ENCODE measurements around the gene MRPL21.
A peak's percentile ranks its signal among the peaks of the same experiment; 100 is the strongest.
"Not testable (repeated sequence)": the region's sequence is repeated elsewhere in the genome, so short reads cannot be mapped to it uniquely, and the experiment has no call there.

Gene MRPL21

DNA sequence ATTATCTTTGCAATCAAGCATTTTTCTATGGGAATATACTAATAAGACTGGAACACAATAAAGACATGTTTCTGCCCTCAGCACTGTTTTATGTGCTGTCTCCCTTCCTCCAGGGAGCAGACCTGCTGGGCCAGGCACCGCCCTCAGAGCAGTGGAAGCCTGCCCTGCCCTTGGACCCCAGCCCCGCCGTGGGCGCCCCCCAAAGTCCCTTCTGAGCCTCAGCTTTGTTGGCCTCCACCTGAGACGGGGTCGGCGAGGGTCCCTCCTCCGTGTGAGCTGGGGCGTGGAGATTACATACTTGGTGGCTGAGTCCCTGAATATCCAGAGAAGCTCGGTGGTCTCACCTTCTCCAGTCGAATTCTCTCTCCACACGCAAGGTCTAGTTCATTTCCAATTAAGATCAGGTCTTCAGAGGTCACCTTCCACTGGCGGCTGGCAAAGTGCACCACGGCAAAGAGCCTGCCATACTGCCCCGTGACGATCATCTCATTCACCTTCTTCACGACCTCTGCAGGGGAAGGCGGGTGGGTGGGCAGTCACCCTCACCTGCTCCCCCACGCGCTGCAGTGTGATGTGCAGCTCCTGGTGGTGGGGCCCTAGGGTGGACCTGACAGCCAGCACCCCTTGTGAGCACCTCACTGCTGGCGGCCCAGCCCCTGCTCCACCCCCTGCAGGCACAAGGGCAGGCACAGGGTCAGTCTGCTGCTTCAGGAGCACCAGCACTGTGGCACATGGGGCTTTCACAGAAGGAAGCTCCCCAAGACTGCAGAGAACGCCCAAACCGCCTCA lies 7.3 kb downstream of the MRPL21 start:
- H3K4me3 ChIP-seq (ENCODE audit: low read depth, low read length): no peak overlapping the region
- TF ChIP-seq, protein P1, sequence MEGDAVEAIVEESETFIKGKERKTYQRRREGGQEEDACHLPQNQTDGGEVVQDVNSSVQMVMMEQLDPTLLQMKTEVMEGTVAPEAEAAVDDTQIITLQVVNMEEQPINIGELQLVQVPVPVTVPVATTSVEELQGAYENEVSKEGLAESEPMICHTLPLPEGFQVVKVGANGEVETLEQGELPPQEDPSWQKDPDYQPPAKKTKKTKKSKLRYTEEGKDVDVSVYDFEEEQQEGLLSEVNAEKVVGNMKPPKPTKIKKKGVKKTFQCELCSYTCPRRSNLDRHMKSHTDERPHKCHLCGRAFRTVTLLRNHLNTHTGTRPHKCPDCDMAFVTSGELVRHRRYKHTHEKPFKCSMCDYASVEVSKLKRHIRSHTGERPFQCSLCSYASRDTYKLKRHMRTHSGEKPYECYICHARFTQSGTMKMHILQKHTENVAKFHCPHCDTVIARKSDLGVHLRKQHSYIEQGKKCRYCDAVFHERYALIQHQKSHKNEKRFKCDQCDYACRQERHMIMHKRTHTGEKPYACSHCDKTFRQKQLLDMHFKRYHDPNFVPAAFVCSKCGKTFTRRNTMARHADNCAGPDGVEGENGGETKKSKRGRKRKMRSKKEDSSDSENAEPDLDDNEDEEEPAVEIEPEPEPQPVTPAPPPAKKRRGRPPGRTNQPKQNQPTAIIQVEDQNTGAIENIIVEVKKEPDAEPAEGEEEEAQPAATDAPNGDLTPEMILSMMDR (IDR thresholded peaks at IDR 0.05; ENCODE audit: borderline replicate concordance, insufficient read depth, low read depth, low read length): no peak

DNA sequence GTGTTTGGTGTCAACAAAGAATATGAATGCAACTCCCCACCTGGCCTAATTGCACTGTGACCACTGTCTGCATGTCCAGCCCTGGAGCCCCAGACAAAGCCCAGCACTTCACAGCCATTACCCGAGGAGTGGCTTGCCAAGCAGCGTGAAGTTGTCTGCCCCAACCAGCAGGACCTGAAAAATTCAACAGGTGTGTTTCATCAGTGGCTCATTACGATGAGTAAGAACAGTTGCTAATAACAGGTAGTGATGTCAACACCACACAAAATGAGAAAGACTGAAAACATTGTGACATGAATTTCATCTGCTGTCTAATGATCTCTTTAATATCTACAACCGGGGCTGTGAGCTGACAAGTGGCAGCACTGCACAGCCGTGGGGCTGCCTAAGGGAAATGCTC lies 10.3 kb downstream of the MRPL21 start:
- TF ChIP-seq, protein P1 (IDR thresholded peaks at IDR 0.05; ENCODE audit: borderline replicate concordance, insufficient read depth, low read depth, low read length): no peak
- no peak overlapping the region for H3K4me3 ChIP-seq (ENCODE audit: low read depth, low read length)

DNA sequence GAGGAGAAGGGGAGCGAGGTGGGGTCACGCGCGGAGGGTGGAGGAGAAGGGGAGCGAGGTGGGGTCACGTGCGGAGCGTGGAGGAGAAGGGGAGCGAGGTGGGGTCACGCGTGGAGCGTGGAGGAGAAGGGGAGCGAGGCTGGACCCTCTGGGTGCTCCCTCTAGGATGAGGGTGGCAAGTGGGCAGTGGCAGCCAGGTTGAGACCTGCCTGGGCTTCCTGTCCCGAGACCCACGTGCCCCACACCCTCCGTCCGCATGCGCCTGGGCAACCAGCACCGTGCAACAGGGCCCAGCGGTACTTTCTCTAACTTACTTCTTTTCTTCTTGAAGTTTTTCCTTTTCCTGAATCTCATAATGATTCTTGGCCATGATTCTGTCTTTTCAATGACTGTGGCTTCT lies 11.1 kb downstream of the MRPL21 start:
- TF ChIP-seq, protein P1 (IDR thresholded peaks at IDR 0.05; ENCODE audit: borderline replicate concordance, insufficient read depth, low read depth, low read length): no peak

DNA sequence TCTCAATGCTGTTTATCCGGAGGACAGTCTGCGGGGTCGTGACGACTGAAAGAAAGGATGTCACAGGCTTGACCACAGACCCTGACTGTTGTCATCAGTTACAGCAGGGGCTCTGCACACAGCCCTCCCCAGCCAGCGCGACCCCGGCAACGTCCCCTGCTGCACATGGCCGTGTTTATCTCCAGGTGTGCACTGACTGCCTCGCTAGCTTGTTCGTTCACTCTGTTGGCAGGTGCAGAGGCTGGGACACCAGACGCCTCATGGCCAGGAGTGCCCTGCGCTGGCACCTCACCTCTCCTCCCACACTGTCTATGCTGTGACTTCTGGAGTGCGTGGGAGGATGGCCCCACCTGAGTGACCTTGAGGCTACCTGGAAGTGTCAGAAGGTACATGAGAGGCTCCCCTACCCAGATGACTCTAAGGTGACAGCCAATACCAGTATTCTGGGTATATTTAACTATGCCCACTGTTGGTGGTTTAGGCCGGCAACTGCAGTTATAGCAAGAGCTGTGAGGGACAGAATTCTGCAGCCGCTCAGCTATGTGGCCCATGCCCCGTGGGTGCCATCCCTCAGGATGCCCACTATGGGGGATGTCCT lies 12.2 kb downstream of the MRPL21 start:
- TF ChIP-seq, protein P1 (IDR thresholded peaks at IDR 0.05; ENCODE audit: borderline replicate concordance, insufficient read depth, low read depth, low read length): no peak
- H3K4me3 ChIP-seq (ENCODE audit: low read depth, low read length): no peak overlapping the region

More for the DNA sequence above, 11.1 kb downstream of the MRPL21 start:
- H3K4me3 ChIP-seq (ENCODE audit: low read depth, low read length): no peak overlapping the region

DNA sequence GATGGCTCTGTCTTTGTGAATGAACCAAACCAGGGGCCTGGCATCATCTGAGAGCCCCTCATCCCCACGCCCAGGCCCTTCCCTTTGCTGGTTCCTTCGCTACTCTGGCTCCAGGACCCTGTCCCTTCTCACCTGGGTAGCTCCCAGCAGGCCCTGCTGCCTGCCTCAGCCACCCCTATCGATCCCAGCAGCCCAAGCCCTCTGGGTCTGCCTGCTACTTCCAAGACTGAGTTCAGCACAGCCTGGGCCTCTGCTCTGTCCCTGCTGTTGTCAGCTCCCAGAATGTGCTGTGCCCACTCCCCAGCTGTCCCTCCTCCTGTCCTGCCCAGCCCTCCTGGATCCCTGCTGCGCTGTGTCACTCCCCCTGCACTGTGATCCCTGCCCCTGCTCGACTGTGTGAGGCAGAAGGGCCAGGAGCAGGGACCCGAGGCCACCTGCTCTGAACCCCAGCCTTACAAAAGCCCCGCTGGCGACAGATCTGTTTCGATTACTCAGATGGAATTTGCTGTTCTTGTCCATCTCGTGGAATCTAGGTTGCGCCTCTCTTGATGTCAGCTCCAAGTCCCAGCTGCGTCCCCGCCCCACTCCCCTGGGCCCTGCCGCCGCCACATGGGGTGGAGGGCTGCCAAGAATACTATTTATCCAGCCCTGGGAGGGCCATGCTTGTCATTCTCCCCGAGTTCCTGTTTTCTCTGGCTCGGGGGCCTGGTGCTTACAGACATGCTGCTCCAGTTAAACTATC lies 13.0 kb downstream of the MRPL21 start:
- TF ChIP-seq, protein P1 (IDR thresholded peaks at IDR 0.05; ENCODE audit: borderline replicate concordance, insufficient read depth, low read depth, low read length): no peak
- H3K4me3 ChIP-seq (ENCODE audit: low read depth, low read length): no peak overlapping the region

DNA sequence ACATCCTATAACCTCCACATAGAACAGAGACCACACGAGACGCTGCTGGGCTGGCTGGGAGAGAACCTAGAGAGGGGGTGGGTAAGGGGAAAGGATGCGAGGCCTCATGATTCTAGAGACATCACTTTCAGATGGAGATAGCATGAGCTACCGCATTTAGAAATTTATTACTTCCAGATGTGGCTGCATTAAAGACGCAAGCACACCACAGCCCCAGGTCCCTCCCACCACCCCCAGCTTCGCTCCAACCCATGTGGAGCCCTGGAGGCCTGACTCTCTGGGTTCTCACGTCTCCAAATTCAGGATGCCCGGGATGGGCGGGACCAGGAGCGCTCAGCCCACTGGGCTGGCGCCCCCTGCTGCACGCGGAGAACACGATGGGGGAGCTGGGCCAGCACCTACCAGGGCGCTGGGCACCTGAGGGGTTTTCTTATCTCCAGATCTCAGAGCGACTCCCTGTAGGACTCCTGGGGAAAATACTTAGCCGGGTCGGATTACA lies 13.6 kb downstream of the MRPL21 start:
- H3K4me3 ChIP-seq (ENCODE audit: low read depth, low read length): no peak overlapping the region
- TF ChIP-seq, protein P1 (IDR thresholded peaks at IDR 0.05; ENCODE audit: borderline replicate concordance, insufficient read depth, low read depth, low read length): peak; percentile 16; the same call in 1 of the 2 replicates

DNA sequence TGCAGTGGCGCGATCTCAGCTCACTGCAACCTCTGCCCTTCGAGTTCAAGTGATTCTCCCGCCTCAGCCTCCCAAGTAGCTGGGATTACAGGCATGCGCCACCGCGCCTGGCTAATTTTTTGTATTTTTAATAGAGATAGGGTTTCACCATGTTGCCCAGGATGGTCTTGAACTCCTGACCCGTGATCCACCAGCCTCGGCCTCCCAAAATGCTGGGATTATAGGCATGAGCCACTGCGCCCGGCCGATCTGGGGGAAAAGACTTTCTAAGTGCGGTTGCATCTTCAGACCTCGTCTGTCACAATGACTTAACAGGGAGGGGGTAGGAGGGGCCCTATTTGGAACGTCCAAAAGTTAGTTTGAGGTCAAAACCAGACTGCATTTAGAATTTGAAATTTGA lies 18.8 kb downstream of the MRPL21 start:
- not testable (repeated sequence) for H3K4me3 ChIP-seq (ENCODE audit: low read depth, low read length)

Measured in GM12875 (cell line).